Activated CD8-positive, alpha-beta memory T cell treated with anti-CD3 and anti-CD28 coated beads, Interleukin-2, amount 50 U/mL, for 24 hours (primary cell): Measurements from ENCODE around the gene PCP4L1.
"Not testable (repeated sequence)": the region's sequence is repeated elsewhere in the genome, so short reads cannot be mapped to it uniquely, and the experiment has no call there.

Source experiments
- DNase-seq: peaks from one replicate; pipeline ENCODE4 v3.0.0-alpha.2; 2020; ENCODE audit errors: extremely low read depth

The PCP4L1 gene

GRCh38 chr1:161228032-161228431 is 30.5 kb upstream of the PCP4L1 start:
- no peak for DNase-seq

- no peak for DNase-seq
These were observed 28.6 kb upstream of the PCP4L1 start for GRCh38 chr1:161229896-161230295.

- no peak for DNase-seq
These were observed 27.8 kb upstream of the PCP4L1 start for GRCh38 chr1:161230762-161231161.

- DNase-seq = no peak
These were observed 25.4 kb upstream of the PCP4L1 start for GRCh38 chr1:161233102-161233501.

- DNase-seq = no peak
These were observed 22.4 kb upstream of the PCP4L1 start for GRCh38 chr1:161235957-161236775.

- no peak for DNase-seq
These were observed 20.5 kb upstream of the PCP4L1 start, which contains the start of gene NR1I3 for GRCh38 chr1:161238039-161238473. Gene NR1I3, minus strand, starts transcription at chr1:161238203. Its CDS starts 1,638 bp downstream, at chr1:161236565.

GRCh38 chr1:161241682-161242081 is 16.9 kb upstream of the PCP4L1 start:
- DNase-seq = no peak

- no peak for DNase-seq
These were observed 16.2 kb upstream of the PCP4L1 start for GRCh38 chr1:161242313-161242712.

GRCh38 chr1:161244888-161245287 is 13.7 kb upstream of the PCP4L1 start:
- DNase-seq = no peak

GRCh38 chr1:161250100-161250499 is 8.4 kb upstream of the PCP4L1 start:
- DNase-seq = not testable (repeated sequence)

- no peak for DNase-seq
These were observed 7.7 kb upstream of the PCP4L1 start for GRCh38 chr1:161250829-161251228.

- no peak for DNase-seq
These were observed 7.0 kb upstream of the PCP4L1 start for GRCh38 chr1:161251579-161251978.

GRCh38 chr1:161255302-161255701 is 3.2 kb upstream of the PCP4L1 start:
- DNase-seq = not testable (repeated sequence)

- DNase-seq = not testable (repeated sequence)
These were observed 2.5 kb upstream of the PCP4L1 start for GRCh38 chr1:161255955-161256520.

GRCh38 chr1:161257109-161257508 is 1.4 kb upstream of the PCP4L1 start:
- not testable (repeated sequence) for DNase-seq

GRCh38 chr1:161259345-161259702 is 779 bp downstream of the PCP4L1 start:
- DNase-seq = no peak

- DNase-seq = no peak
These were observed 1.2 kb downstream of the PCP4L1 start for GRCh38 chr1:161259765-161260164.

- no peak for DNase-seq
These were observed 2.1 kb downstream of the PCP4L1 start for GRCh38 chr1:161260376-161261260.

GRCh38 chr1:161261261-161262235 is 3.0 kb downstream of the PCP4L1 start:
- DNase-seq = no peak

GRCh38 chr1:161265305-161265704 is 6.8 kb downstream of the PCP4L1 start:
- DNase-seq = no peak

- no peak for DNase-seq
These were observed 7.7 kb downstream of the PCP4L1 start for GRCh38 chr1:161266202-161266601.
